ENCODE measurements around the gene HSPA9. TPM values are rescaled to one million over a fixed set of nuclear protein-coding genes. Genes with fewer than 3 reads are reported as not detected.

Gene HSPA9
- total RNA-seq, 3 donors from 2014 or later = 170 to 182 (median 173) TPM

- ATAC-seq = no peak
- Histone ChIP-seq H3K9me3 (no peaks in the 10 kb centered on the region), H3K4me1 (ENCODE audit: low read depth) (no peaks in the 10 kb centered on the region), H3K4me3 (no peak overlapping the region), H3K36me3 (ENCODE audit: low read depth) (peaks cover 20% of the 10 kb centered on the region)
- TF ChIP-seq CTCF (IDR thresholded peaks at IDR 0.05) = no peak
- intact Hi-C loops (cut with DNase I, micrococcal nuclease) = no loop called here
- no peak for DNase-seq
Measured at GRCh38 chr5:138557677-138558076, 17.5 kb downstream of the HSPA9 start.

GRCh38 chr5:138554143-138554542 is 21.1 kb downstream of the HSPA9 start:
- intact Hi-C loops (cut with DNase I, micrococcal nuclease) = no loop called here
- ATAC-seq = no peak
- DNase-seq = no peak
- Histone ChIP-seq H3K36me3 (ENCODE audit: low read depth) (peaks cover 11% of the 10 kb centered on the region), H3K4me1 (ENCODE audit: low read depth) (no peaks in the 10 kb centered on the region), H3K4me3 (no peak overlapping the region), H3K9me3 (no peaks in the 10 kb centered on the region)
- TF ChIP-seq CTCF (IDR thresholded peaks at IDR 0.05) = no peak

GRCh38 chr5:138553437-138554095 is 21.6 kb downstream of the HSPA9 start:
- Histone ChIP-seq H3K36me3 (ENCODE audit: low read depth) (peaks cover 11% of the 10 kb centered on the region), H3K4me1 (ENCODE audit: low read depth) (no peaks in the 10 kb centered on the region), H3K9me3 (no peaks in the 10 kb centered on the region), H3K4me3 (no peak overlapping the region)
- DNase-seq (no peak), ATAC-seq (no peak)
- no peak for TF ChIP-seq CTCF (IDR thresholded peaks at IDR 0.05)
- intact Hi-C loops (cut with DNase I, micrococcal nuclease) = no loop called here

- Histone ChIP-seq H3K9me3 (no peaks in the 10 kb centered on the region), H3K4me3 (no peak overlapping the region), H3K36me3 (ENCODE audit: low read depth) (peaks cover 11% of the 10 kb centered on the region), H3K4me1 (ENCODE audit: low read depth) (no peaks in the 10 kb centered on the region)
- DNase-seq (no peak), ATAC-seq (no peak)
- TF ChIP-seq CTCF (IDR thresholded peaks at IDR 0.05) = no peak
- intact Hi-C loops (cut with DNase I, micrococcal nuclease) = no loop called here
Measured at GRCh38 chr5:138552657-138553056, 22.5 kb downstream of the HSPA9 start.

- Histone ChIP-seq H3K4me3 (no peak overlapping the region), H3K9me3 (no peaks in the 10 kb centered on the region), H3K36me3 (ENCODE audit: low read depth) (no peaks in the 10 kb centered on the region), H3K4me1 (ENCODE audit: low read depth) (peaks cover 15% of the 10 kb centered on the region)
- ATAC-seq (no peak), DNase-seq (no peak)
- intact Hi-C loops (cut with DNase I, micrococcal nuclease) = no loop called here
- no peak for TF ChIP-seq CTCF (IDR thresholded peaks at IDR 0.05)
Measured at GRCh38 chr5:138549414-138549813, 25.8 kb downstream of the HSPA9 start.

All from mucosa of descending colon (tissue), 3 donors.